ENCODE results near the gene HCRT.

GRCh38 chr17:42200706-42201457 lies 15.6 kb upstream of the HCRT start:
- no peak for TF ChIP-seq CTCF (conservative IDR thresholded peaks at IDR 0.05; ENCODE audit: low read depth, low read length)
- no peak for TF ChIP-seq EZH2 (IDR thresholded peaks at IDR 0.05; ENCODE audit: borderline replicate concordance, low read depth, low read length, poor library complexity, severe bottlenecking)
